Skeletal muscle cell (primary cell): ENCODE measurements around the gene CCDC83.

Experiments used
- DNase-seq: peaks from one replicate; pipeline ENCODE4 v3.0.0-alpha.2; 2010; ENCODE audit warnings: low read depth
- H3K4me3 ChIP-seq: 2 replicates; pipeline ENCODE4 v1.5.1; 2011; ENCODE audit warnings: low read depth, mild to moderate bottlenecking, control low read depth, low read length, moderate library complexity

Gene CCDC83

GRCh38 chr11:85960678-85961077 lies 105.5 kb downstream of the CCDC83 start:
- no peak overlapping the region for H3K4me3 ChIP-seq
- DNase-seq = no peak

GRCh38 chr11:85961130-85961529 lies 105.9 kb downstream of the CCDC83 start:
- no peak for DNase-seq
- no peak overlapping the region for H3K4me3 ChIP-seq

GRCh38 chr11:85961930-85962363 lies 106.8 kb downstream of the CCDC83 start:
- no peak overlapping the region for H3K4me3 ChIP-seq
- DNase-seq = peak; percentile 92

- no peak overlapping the region for H3K4me3 ChIP-seq
- DNase-seq = peak; percentile 36
Observed at GRCh38 chr11:85965202-85965601, 110.0 kb downstream of the CCDC83 start.

- H3K4me3 ChIP-seq = no peak overlapping the region
- no peak for DNase-seq
Observed at GRCh38 chr11:85967457-85967856, 112.3 kb downstream of the CCDC83 start.
